HG02588 (cell line): Measurements from ENCODE around the gene RBMS3.
A peak's percentile ranks its signal among the peaks of the same experiment; 100 is the strongest.

ENCODE experiments used
- ATAC-seq: cut with Tn5 transposase; IDR thresholded peaks from one replicate; pipeline ENCODE4 v1.9.1; 2021; ENCODE audit warnings: mild to moderate bottlenecking, moderate library complexity; ENCODE audit not compliant: unreplicated experiment

The RBMS3 gene

GRCh38 chr3:29275309-29275708 lies 5.6 kb upstream of the RBMS3 start:
- no peak for ATAC-seq

DNA sequence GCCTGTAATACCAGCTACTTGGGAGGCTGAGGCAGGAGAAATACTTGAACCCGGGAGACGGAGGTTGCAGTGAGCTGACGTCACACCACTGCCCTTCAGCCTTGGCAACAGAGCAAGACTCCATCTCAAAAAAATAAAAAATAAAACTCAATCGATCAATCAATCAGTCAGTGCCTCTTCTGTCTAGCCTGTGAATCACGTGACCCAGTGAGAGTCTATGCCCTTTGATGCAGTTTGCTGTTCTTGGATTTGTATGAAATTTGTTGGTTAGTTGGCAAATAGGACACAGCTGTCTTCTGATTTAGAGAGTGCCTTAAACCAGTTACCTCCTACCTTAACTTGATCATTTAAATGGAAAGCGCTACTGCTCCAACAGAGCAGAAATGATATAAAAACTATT lies 3.6 kb upstream of the RBMS3 start:
- ATAC-seq: no peak

DNA sequence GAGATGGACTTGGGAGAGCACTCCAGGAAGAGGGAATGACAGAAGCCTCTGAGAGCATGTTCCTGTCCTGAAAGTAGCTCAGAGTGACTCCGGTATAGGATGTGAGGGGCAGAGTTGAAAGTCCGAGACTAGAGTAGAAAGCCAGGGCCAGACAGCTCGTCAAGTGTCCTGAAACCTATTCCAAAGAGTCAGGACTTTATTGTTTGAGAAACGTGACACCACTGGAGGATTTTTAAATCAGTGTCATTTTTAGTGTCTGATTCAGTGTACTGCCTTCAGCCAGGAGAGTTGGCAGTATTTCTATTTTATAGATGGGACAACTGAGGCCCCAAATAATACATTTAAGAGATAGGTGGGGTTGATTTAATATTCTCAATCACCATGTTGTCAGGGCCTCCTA lies 1.6 kb upstream of the RBMS3 start:
- ATAC-seq: no peak

GRCh38 chr3:29279806-29280205 lies 1.1 kb upstream of the RBMS3 start:
- ATAC-seq: no peak

- no peak for ATAC-seq
Observed at GRCh38 chr3:29281094-29281343, 148 bp downstream of the RBMS3 start.

DNA sequence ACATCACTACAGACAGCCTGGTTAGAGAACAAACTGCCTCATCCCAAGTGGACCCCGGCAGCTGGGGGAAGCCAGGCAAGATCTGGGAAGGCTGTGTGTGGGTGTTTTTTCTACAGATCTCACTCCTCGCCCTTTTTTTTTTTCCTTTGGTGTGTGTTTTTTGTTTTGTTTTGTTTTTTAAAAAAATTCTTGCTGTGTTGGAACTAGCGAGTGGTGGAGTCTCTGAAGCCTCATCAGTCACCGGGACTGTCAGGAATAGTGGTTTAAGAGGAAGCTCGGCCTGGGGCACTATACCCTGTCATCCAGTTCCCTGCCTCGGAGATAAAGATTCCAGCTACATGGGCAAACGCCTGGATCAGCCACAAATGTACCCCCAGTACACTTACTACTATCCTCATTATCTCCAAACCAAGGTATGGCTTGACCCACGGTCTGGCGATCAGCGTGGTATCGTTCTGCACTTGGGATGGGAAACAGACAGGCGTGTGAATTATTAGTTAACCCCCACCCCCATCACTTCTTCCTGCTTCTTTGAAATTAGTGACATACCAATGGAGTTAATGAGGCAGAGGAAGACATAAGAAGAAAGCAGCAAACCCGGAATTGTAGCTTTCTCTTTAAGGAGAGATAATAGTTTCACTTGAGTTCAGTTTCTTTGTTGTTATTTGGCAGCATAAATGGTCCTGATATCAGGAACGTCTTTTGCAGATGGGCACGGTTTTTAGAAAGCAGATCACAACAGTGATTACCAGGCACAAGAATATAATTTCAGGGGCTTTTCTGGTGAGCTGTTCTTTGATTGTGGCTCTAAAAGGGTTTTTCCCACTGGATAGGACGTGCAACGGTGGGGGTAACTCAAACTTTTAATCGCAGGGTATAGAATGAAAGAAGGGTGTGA lies 722 bp downstream of the RBMS3 start:
- ATAC-seq: peak; percentile 62

DNA sequence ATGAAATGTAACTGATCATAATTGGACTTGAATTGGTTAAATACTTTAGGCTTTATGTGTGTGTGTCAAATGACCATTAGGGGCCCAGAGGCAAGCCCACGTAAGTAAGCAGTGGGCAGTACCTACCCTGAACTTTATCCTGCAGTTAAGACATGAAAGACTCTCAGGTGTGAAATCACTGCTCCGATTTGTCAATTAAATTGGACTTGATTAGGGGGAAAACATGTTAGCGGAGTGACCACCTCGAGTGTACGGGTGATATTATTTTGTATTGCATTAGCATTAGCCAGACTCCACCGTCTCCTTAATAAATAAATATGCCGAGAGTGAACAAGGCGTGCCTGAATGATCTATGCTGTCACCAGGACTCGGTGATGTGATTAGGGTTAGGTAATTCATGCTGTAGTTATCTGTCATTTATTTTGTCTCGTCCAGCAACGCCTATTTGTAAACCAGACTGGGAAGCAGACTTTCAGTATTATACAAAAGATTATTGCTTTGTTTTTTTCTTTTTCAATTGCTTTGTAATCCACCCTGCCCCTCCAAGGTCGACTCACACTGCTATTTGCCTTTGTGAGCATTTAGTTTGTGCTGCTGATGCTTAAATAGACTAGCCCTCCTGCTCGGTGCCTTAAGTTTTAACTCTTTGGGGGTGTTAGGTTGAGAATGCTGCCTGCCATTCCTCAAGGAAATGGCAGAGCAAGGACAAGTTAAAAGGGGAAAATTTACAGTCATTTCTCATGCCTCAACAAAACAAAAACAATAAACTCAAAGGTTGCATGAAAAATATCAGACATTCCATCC lies 1.8 kb downstream of the RBMS3 start:
- ATAC-seq: no peak

GRCh38 chr3:29283231-29284119 lies 2.6 kb downstream of the RBMS3 start:
- no peak for ATAC-seq

GRCh38 chr3:29284497-29284896 lies 3.6 kb downstream of the RBMS3 start:
- ATAC-seq: no peak

DNA sequence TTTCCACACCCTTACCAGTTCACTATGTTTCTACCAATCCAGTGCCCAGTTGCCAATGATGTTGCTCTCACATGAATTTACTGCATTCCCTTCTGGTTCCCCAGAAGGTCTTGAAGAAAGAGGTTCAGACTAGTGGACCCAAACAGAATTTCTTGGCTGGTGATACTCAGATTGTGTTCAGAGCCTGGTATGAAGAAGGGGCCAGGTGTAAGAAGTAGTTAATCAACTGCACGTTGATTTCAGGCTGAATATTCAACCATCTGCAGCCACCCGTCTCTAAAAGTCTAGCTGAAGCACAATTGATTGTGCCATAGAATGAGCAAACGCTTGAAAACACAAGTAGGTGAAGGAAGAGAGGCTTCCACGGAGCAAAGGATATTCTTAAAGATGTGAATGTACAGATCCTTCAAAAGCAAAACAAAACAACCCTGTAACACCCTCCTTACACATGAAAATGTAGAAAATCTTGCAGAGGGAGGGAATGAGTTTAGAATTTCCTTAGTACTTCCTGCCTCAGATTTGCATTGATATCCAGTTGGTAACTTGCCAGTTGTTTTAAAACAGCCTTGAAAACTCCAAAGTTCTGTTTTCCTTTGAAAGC lies 4.7 kb downstream of the RBMS3 start:
- ATAC-seq: no peak

DNA sequence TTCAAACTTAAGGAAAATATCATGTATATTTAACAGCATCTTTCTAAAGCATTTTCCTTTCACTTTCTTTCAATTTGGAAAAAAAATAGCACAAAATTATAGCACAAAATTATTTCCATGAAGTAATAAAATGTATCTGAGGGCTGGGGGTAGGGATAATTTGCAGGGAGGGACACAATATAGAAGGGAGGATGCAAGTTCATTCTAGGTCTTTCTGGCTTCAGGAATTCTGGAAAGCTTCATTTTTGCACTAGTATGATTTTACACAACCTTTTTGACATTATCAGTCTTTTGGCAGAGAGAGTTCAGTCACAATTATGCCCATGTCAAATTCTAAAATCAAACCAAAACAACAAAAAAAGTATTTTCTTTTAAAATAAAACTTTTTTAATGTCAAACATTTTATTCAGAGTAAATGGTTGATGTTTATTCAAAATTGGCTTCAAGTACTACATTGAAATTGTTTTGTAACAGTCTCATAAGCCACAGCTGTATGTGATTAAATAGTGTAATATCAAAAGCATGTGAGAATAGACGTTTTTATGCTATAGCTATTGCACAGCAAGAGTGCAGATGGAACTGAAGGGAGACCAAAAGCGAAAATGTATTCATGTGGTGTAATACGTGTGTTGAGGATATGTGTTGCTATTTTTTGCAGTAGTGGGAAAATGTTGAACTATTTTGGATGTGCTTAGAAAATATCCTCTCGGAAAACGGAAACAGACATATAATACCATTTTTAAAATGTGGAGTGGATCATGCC lies 5.8 kb downstream of the RBMS3 start:
- no peak for ATAC-seq

- ATAC-seq: no peak
Observed at GRCh38 chr3:29290596-29290995, 9.7 kb downstream of the RBMS3 start.

DNA sequence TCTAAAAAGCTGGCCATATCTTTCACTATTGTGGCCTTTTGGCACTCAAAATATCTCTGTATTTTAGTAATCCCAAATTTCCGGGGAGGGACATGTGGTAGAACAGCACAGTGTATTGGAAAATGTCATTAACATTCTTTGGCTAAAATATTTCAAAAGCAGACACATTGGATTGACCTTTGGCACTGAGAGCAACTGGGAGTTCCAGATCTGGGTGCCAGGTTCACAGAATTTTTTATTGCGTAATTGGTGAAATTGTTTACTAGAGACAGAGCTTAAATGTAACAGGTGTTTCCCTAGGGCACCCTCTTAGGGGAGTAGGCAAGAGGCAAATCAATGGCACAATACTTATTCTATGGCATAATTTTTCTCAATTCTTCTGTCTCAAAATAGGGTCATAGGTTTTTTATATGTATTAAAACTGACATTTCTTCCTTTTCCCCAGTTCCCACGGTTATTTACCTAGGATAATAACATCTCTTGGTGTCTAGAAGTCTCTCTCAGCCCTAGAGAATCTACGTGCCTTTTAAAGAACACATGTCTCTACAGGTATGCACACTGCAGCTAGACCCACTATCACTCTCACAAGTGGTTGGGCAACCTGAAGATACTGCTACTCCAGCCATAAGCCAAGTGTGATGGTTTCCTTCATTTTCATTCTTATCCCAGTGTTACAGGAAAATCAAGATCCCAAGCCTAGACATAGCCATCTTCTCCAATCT lies 10.6 kb downstream of the RBMS3 start:
- no peak for ATAC-seq

- ATAC-seq: no peak
Observed at GRCh38 chr3:29291982-29292363, 11.1 kb downstream of the RBMS3 start.

DNA sequence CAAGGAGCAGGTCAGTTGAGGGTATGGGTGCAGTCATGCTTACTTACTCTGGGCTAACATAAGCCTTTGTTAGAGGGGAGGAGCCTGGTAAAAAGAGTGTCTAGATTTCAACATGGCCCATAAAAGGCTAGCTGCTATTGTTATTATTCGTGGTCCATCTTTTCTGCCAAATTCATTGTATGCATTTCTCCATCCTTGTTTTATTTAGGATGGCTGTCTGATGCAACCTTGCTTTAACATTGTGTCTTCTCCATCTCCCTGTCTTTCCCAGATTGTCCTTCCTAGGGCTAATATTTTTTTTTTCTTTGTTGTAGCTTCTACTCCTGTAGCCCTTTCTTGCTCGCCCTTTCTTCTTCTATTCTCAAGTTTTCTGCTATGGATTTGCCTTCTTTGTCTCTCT lies 12.6 kb downstream of the RBMS3 start:
- ATAC-seq: no peak

DNA sequence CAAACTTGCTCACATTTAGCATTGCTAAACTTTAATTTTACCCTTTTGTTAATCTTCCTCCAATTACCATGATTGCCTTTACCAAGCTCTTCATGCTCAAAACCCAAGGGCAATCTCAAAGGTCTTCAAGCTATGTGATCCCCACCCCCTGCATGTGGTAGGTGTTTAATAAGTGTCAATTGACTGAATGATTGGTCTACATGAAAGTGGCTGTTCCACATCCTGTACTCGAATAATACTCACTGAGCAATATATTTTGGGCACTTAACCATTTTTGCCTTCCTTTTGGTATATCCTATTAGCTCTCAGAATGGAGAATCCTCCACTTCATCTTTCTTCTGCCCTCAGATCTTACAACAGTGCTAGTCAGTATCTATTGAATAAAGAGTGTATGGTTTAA lies 17.1 kb downstream of the RBMS3 start:
- ATAC-seq: no peak

DNA sequence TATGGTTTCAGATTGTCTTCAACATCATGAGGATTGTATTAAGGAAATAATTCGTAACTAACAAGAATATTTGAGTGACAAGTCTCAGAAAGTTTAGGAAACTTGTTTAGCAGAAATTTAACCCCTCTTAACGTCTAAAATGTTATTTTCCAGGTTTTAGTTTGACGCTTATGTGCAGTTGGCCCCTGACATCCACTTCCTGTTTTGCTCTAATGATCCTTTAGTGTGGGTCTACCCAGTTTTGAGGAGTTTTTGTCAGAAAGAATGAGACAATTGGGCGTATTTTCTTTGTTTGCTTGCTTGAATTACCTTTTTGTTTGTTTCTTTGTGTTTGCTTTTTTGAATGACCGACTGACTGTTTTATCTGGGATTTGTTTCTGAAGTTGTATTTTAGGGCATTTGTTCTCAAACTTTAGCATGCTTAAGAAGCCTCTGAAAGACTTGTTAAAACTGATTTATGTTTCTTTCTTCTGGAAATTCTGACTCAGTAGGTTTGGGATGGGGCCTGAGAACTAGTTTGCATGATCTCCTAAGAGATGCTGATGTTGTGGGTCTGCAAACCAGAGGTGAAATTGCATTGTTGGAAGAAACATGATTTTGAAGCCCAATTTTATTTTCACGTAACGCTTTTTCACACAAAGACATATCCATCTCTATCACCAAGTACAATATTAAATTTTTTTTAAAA lies 20.6 kb downstream of the RBMS3 start:
- no peak for ATAC-seq

GRCh38 chr3:29302619-29303018 lies 21.7 kb downstream of the RBMS3 start:
- no peak for ATAC-seq

DNA sequence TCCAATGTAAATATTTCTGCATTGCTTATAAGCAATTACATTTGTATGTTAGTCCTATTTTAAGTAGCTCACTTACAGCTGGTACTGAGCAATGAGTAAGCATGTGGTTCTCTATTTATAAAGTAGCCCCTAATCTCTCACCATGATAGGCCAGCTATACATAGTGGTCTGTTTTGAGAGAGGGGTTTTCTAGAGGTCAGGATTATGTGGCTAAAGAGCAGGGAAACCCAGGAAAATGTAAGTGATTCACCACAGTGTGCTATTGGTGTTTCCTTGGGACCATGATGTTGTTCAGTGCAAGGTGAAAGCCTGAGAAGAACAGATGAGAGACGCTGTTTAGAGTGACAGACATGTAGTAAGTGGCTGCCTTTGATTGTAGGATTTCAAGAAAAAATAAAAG lies 26.4 kb downstream of the RBMS3 start:
- ATAC-seq: no peak
